Neural cell (in vitro differentiated cells): ENCODE results near the gene CMTM7.

ENCODE experiments used
- CTCF ChIP-seq: fragments of 450-650 bp; IDR thresholded peaks from 2 replicates; pipeline ENCODE4 v1.5.1; 2014; ENCODE audit warnings: antibody characterized with exemption, mild to moderate bottlenecking, moderate library complexity; ENCODE audit not compliant: poor library complexity, severe bottlenecking
- EP300 ChIP-seq: fragments of 450-650 bp; conservative IDR thresholded peaks from 2 replicates; pipeline ENCODE4 v1.6.1; 2014; ENCODE audit warnings: antibody characterized with exemption, mild to moderate bottlenecking, moderate library complexity; ENCODE audit not compliant: poor library complexity, severe bottlenecking
- EZH2 ChIP-seq: fragments of 200-600, 300-800 bp; shearing (Covaris generic), sonication (generic); IDR thresholded peaks from 2 replicates; pipeline ENCODE4 v1.6.1; 2014; ENCODE audit warnings: antibody characterized with exemption, low read length, borderline replicate concordance, mild to moderate bottlenecking; ENCODE audit not compliant: insufficient read depth, poor library complexity, severe bottlenecking
- MXI1 ChIP-seq: fragments of 450-650 bp; conservative IDR thresholded peaks from 2 replicates; pipeline ENCODE4 v1.6.1; 2014; ENCODE audit warnings: antibody characterized with exemption, mild to moderate bottlenecking; ENCODE audit not compliant: poor library complexity, severe bottlenecking
- POLR2AphosphoS5 ChIP-seq: IDR thresholded peaks from 2 replicates; pipeline ENCODE4 v1.6.1; 2012
- SMC3 ChIP-seq: fragments of 450-650 bp; conservative IDR thresholded peaks from 2 replicates; pipeline ENCODE4 v1.6.1; 2014; ENCODE audit warnings: antibody characterized with exemption, mild to moderate bottlenecking, moderate library complexity; ENCODE audit not compliant: poor library complexity

GRCh38 chr3:32455609-32456428 is 64.2 kb downstream of the CMTM7 start:
- TF ChIP-seq CTCF, result no peak
- TF ChIP-seq EP300, result no peak
- TF ChIP-seq EZH2, result no peak
- TF ChIP-seq MXI1, result no peak
- TF ChIP-seq SMC3, result no peak
- no peak for TF ChIP-seq POLR2AphosphoS5
